ENCODE results near the gene CTCFL.

The CTCFL gene

DNA sequence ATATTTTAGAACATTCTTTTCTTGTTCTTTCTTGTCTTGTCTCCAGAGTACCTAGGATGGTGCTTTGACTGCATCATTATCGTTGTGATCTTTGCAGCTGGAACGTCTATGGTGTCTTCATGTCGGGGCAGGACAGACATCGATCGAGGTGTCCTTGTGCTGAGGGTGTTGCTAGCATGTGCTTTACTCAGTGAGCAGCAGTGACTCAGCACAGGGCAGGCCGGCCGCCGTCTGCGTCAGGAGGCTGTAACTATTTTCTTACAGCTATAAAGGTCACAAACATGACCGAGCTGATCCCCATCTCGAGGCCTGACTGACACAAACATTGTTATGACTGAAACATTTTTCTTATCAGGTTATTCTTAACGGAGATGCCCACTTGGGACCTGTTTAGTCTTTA is 14.9 kb upstream of the CTCFL start:
- no peak overlapping the region for H3K27ac ChIP-seq (replicated peaks)
- H3K27me3 ChIP-seq (ENCODE audit: insufficient read depth, poor library complexity, severe bottlenecking): peaks cover 5% of the 10 kb centered on the region
- TF ChIP-seq CTCF (IDR thresholded peaks at IDR 0.05; ENCODE audit: insufficient read depth, low read length) (no peak), SPI1 (IDR thresholded peaks at IDR 0.05; ENCODE audit: borderline replicate concordance, low read depth) (no peak), POLR2AphosphoS5 (IDR thresholded peaks at IDR 0.05; ENCODE audit: low read depth) (no peak), GABPA (IDR thresholded peaks at IDR 0.05; ENCODE audit: low read depth) (no peak)
- TF ChIP-seq, protein P1, sequence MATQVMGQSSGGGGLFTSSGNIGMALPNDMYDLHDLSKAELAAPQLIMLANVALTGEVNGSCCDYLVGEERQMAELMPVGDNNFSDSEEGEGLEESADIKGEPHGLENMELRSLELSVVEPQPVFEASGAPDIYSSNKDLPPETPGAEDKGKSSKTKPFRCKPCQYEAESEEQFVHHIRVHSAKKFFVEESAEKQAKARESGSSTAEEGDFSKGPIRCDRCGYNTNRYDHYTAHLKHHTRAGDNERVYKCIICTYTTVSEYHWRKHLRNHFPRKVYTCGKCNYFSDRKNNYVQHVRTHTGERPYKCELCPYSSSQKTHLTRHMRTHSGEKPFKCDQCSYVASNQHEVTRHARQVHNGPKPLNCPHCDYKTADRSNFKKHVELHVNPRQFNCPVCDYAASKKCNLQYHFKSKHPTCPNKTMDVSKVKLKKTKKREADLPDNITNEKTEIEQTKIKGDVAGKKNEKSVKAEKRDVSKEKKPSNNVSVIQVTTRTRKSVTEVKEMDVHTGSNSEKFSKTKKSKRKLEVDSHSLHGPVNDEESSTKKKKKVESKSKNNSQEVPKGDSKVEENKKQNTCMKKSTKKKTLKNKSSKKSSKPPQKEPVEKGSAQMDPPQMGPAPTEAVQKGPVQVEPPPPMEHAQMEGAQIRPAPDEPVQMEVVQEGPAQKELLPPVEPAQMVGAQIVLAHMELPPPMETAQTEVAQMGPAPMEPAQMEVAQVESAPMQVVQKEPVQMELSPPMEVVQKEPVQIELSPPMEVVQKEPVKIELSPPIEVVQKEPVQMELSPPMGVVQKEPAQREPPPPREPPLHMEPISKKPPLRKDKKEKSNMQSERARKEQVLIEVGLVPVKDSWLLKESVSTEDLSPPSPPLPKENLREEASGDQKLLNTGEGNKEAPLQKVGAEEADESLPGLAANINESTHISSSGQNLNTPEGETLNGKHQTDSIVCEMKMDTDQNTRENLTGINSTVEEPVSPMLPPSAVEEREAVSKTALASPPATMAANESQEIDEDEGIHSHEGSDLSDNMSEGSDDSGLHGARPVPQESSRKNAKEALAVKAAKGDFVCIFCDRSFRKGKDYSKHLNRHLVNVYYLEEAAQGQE (IDR thresholded peaks at IDR 0.05; ENCODE audit: insufficient replicate concordance, low read depth): no peak
- no peak for DNase-seq (ENCODE audit: low read depth in 1 of 2, low spot score in 1 of 2)
- H3K4me3 ChIP-seq (replicated peaks; ENCODE audit: insufficient read depth, low read length): no peak overlapping the region

GRCh38 chr20:57537822-57538221 is 12.9 kb upstream of the CTCFL start:
- TF ChIP-seq, protein P1 (IDR thresholded peaks at IDR 0.05; ENCODE audit: insufficient replicate concordance, low read depth): no peak
- TF ChIP-seq GABPA (IDR thresholded peaks at IDR 0.05; ENCODE audit: low read depth) (no peak), POLR2AphosphoS5 (IDR thresholded peaks at IDR 0.05; ENCODE audit: low read depth) (no peak), CTCF (IDR thresholded peaks at IDR 0.05; ENCODE audit: insufficient read depth, low read length) (no peak), SPI1 (IDR thresholded peaks at IDR 0.05; ENCODE audit: borderline replicate concordance, low read depth) (no peak)
- Histone ChIP-seq H3K4me3 (replicated peaks; ENCODE audit: insufficient read depth, low read length) (no peak overlapping the region), H3K27me3 (ENCODE audit: insufficient read depth, poor library complexity, severe bottlenecking) (no peaks in the 10 kb centered on the region), H3K27ac (replicated peaks) (no peak overlapping the region)
- DNase-seq (ENCODE audit: low read depth in 1 of 2, low spot score in 1 of 2): no peak

- TF ChIP-seq, protein P1 (IDR thresholded peaks at IDR 0.05; ENCODE audit: insufficient replicate concordance, low read depth): no peak
- TF ChIP-seq SPI1 (IDR thresholded peaks at IDR 0.05; ENCODE audit: borderline replicate concordance, low read depth) (no peak), GABPA (IDR thresholded peaks at IDR 0.05; ENCODE audit: low read depth) (no peak), POLR2AphosphoS5 (IDR thresholded peaks at IDR 0.05; ENCODE audit: low read depth) (no peak), CTCF (IDR thresholded peaks at IDR 0.05; ENCODE audit: insufficient read depth, low read length) (no peak)
- no peak overlapping the region for H3K4me3 ChIP-seq (replicated peaks; ENCODE audit: insufficient read depth, low read length)
Measured at GRCh38 chr20:57536771-57537724, 12.1 kb upstream of the CTCFL start.

More at GRCh38 chr20:57536771-57537724, 12.1 kb upstream of the CTCFL start:
- peaks cover 1% of the 10 kb centered on the region for H3K27me3 ChIP-seq (ENCODE audit: insufficient read depth, poor library complexity, severe bottlenecking)
- no peak for DNase-seq (ENCODE audit: low read depth in 1 of 2, low spot score in 1 of 2)
- no peak overlapping the region for H3K27ac ChIP-seq (replicated peaks)

Data from HL-60 (cell line).